Stimulated activated CD4-positive, alpha-beta T cell treated with anti-CD3 and anti-CD28 coated beads, TNF-alpha, amount 100 ng/mL, for 4 hours (primary cell): ENCODE results near the gene PLEKHO2.

Experiments used
- DNase-seq, 3 experiments: peaks; one replicate each; pipeline ENCODE4 v3.0.0-alpha.2; 2020; ENCODE audit warnings: low read depth in 3 of 3

The PLEKHO2 gene

DNA sequence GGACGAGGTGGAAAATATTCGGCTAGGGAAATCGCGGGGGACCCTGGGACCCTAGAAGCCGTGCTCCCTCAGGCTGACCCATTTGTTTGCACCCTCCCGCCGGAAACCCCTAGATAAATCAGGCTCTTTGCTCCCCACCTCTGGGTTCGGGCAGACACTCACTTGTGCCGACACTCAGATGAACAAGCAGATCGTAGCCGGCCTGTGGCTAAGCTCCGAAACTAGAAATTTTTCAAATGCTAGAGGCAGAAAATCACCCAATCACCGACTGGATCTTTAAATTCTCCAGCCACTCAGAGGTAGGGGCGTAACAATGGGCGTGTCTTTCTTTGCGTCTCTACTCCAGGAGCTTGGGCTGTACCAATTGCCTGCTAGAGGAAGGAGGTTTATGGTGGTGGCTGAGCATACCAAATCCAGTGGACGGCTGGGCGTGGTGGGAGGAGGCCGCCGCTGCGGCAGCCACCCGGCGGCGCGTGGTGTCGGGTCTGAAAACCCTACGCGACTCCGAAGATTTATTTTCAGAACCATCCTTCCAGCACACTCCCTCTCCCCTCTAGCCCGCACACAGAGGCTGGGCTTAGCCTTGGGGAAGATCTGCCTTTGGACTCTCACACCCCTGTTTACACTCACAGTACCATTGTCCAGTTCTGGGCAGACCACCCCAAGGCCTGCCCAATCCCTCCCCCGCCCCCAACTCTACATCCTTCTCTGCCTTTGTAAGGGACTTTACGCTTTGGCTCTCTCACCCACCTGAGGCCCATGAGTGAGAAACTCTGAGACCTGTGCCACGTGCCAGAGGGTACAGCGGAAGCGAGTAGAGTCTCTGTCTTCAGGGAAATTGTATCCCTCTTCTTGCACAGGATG, 16.1 kb upstream of the PLEKHO2 start, which contains the start of gene PIF1:
Gene PIF1, minus strand, starts transcription at position 217 of the 864 bp plus-strand sequence. CDS start 1,312 bp downstream, outside the sequence.
- peak; percentile 47 to 77 (median 67) for DNase-seq

DNA sequence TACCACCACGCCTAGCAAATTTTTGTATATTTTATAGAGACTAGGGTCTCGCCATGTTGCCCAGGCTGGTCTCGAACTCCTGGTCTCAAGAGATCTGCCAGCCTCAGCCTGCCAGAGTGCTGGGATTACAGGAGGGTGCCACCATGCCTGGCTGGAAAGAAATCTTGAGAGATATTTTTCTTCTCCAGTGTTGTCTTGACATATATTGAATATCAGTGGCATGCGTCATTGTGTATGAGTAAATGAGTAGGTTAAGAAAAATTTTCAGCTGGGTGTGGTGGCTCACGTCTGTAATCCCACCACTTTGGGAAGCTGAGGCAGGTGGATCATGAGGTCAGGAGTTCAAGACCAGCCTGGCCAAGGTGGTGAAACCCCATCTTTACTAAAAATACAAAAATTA, 12.7 kb upstream of the PLEKHO2 start:
- no peak for DNase-seq

DNA sequence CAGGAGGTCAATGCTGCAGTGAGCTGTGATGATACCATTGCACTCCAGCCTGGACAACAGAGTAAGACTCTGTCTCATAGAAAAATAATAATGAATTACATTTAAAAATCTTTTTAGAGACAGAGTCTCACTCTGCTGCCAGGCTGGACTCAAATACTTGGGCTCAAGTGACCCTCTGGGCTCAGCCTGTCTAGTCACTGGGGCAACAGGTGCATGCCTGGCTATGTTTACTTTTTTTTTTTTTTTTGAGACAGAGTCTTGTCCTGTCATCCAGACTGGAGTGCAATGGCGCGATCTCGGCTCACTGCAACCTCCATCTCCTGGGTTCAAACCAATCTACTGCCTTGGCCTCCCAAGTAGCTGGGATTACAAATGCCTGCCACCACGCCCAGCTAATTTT, 8.0 kb upstream of the PLEKHO2 start:
- no peak for DNase-seq

DNA sequence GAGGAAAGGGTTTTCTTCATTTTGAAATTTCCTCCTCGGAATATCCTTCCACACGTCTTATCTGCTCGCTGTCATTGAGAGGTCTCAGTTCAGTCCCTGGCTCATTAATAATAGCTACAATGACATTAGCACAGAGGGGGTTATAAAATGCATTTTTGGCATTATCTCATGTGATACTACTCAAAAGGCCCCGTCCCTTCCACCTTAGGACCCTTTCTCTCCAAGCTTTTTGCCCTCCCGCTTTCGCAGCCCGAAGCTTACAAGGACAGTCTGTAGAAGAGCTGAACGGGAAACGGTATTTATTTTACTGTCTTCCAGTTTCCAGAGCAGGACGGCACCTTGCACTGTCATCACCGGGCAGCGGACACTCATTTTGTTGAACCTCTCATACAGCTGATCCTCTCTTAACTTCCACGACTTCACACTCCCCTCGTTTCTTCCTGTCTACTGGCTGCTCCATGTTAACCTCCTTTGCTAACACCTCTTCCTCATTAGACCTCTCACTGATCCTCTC, 5.6 kb upstream of the PLEKHO2 start:
- no peak for DNase-seq

DNA sequence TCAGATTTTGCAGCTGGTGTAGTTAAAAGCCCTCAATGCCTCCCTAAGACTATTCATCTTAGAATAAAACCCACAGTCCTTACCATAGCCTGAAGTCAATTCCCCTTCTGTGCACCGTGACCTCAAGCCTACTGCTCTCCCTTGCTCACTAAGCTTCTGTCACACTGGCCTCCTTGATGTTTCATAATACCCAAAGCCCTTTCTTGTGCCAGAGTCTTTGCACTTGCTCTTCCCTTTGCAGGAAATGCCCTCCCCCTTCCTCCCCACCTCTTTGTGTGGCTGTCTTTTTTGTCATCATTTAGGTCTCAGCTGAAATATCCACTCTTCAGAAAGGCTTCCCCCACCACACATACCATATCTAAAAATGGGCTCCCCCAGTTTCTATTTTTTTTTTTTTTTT, 4.2 kb upstream of the PLEKHO2 start:
- DNase-seq: no peak

DNA sequence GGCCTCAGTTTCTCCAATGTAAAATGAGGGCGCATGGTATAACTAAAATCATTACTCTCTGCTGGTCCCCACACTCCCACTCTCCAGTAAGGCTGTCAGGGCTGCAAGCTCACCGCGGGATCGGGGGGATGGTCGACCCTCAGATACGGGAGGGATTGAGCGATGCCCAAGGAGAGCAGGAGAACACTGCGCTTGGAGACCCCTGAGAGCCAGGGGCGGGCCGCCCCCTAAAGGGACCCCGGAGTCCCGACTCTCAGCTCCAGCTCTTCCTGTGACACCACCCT, 713 bp upstream of the PLEKHO2 start:
- DNase-seq: no peak

DNA sequence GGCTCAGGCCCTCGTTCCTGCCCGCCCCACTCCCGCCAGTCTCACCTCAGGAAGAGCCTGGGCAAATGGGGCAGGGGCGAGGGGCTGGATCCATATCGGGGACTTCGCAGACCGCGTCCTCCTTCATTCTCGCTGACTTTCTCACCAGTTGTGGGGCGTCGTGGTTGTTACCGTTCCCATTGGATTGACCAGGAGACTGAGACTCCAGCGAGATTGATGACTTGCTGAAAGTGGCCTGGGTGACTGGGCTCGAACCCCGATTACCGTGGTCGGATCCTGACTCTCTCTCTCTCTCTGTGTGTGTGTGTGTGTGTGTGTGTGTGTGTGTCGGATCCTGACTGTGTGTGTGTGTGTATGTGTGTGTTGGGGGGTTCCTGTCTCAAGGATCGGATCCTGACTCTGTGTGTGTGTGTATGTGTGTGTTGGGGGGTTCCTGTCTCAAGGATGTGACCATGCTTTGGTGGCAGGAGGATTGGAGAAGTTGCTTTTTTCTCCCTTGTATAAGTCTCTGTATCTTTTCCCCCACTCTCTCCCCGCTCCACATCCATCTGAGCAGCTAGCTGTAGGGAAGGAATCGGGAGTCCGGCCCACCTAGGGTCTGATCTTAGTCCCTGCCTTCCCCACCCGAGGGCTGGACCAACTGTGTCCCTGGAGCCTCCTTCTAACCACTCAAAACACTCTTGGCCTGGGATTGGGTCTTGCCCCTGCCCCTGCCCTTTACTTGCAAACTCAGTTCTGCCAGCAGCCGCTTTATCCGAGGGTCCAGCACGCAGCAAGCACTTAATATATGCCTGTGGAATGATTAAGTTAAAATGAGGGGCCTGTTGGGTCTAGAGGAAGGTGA, 603 bp downstream of the PLEKHO2 start:
- DNase-seq: no peak

DNA sequence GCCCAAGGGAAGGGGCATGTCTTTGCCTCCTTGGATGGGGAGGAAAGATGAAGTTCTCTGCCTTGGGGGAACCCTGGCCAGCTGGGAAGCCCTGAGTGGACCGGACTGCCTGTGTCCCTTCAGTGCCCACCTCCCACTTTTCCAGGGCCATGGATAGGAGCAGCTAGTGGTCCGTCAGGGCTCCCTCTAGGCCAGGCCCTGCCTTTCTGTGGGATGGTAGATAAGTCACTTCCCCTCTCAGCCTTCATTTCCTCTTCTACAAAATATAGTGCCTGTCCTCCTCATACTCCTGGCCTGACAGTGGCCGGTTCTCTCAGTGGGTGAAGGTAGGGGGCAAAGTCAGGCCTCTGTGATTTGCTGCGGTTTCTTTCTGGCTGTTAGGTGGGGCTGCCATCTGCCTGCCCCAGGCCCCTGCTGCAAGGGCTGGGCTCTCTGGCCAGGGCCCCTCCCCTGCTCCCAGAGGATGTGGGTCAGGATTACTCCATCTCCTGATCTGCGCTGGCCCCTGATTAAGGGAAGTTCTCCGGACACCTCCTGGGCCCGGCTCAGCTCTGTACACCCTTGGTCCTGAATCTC, 1.4 kb downstream of the PLEKHO2 start:
- no peak for DNase-seq

DNA sequence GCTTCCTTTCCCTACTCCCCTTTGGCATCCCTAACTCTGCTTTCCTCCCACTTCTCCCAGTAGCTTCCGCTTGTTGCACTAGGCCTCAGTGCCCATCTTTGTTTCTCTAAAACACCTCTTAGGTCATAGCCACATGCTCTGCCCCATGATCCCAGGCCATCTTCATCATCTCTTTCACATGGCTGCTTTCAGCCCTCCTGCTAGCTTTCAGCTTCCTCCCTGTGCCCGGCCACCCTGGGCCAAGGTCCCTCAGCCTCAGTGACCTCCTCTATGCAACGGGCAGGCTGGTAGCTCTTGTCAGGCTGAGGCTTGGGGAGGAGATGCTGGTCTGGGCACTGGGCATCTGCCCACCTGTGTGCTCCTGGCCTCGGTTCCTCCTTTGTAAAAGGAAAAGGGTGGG, 2.3 kb downstream of the PLEKHO2 start:
- no peak for DNase-seq

DNA sequence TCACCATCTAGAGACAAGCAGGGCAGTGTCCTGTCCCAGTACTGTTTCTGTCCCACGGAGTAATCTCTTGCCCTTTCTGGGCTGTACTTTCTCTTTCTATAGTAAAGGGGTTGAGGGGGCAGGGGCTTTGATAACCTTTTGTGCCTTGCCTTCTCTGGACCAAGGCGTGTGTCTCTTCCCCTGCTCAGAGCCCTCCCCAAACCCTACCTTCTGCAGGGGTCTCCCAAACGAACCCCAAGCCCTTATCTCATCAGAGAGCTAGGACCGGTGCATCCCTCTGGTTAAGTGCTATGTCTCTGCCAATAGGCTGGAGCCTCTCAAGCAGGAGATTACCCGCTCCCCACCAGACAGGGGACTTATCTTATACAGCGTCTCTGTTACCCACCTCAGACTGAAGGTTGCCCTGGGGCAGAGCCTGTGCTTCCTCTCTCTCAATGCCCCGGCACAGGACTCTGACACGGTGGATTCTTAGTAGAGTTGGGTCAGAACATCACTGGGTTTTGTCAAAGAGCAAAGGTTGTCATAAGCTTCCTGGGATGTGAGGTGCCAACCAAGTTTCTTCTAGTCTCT, 2.9 kb downstream of the PLEKHO2 start:
- no peak for DNase-seq

DNA sequence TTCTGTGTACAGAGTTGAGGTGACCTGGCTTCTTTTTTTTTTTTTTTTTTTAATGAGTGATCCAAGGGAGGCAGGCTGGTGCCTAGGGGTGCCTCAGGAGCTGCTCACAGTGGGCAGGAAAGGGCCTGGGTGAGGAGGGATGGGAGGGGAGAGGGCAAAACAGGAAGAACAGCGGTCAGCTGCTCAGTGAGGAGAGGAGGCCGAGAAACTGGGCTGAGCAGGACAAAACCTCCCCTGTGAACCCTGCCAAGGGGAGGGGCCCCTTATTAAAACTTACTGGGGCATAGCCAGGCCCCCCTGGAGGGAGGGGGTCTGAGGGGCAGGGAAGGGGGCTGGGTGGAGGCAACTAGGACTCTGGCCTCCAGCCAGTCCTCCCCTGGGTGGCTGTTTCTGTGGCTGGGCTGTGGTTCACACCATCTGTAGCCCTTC, 3.5 kb downstream of the PLEKHO2 start:
- no peak for DNase-seq

DNA sequence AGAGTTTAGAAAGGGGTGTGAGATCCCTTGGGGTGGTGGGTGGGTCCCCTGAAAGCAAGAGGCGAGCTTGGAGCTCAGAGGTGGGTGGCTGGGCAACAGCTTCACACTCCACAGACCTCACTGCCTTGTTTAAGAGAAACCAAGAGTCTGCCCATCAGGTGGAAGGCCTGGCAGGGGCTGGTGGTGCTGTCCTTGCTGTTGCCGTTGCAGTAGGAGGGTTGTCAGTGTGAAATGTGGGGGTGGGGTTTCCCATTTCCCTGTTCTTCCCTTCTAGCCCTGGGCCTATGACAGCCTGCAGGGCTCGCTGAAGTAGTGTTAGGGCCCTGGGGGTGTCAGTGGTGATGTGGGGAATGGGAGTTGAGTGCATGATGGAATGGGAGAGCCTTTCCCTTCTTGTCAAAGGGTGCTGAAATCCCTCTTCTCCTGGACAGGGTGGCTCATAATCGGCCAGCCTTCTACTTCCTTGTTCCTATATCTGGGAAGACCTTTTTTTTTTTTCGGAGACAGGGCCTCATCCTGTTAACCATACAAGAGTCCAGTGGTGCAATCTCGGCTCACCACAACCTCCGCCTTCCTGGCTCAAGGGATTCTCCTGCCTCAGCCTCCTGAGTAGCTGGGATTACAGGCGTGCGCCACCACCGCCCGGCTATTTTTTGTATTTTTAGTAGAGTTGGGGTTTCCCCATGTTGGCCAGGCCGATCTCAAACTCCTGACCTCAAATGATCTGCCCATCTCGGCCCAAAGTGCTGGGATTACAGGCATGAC, 4.3 kb downstream of the PLEKHO2 start:
- DNase-seq: no peak

DNA sequence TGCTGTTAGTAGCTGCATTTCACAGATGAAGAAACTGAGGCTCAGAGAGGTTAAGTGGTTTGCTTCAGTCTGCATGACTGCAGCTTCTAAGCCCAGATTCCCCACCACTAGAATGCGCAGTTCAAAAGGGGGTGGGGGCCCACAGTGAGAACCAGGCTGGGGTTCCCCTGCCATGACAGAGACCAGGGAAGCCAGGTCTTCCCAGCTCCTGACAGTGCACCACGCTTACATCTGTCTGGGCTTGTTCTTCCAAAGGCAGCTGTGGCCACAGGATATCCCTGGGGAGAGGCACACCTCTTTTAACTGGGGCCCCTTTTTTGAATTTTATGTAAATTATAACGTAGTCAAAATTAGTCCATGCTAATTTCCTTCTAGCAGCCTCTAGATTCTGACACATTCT, 5.3 kb downstream of the PLEKHO2 start:
- DNase-seq: no peak

DNA sequence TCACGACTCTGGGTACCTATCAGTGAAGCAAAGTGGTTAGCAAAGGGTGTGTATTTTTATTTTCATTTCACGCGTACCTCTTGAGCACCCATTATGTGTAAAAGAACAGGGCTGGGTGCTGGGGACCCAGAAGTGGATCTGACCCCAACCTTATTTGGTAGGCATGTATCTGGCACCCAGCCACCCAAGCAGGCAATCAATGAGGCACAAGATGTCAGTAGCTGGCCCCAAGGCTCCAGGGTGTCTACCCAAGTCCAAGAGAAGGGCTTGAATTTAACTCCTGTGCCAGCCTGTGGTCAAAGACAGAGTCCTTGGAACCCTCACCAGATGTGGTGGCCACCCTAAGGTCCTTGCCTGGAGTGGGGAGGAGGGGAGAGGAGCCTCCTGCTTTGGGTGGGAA, 5.7 kb downstream of the PLEKHO2 start:
- no peak for DNase-seq

DNA sequence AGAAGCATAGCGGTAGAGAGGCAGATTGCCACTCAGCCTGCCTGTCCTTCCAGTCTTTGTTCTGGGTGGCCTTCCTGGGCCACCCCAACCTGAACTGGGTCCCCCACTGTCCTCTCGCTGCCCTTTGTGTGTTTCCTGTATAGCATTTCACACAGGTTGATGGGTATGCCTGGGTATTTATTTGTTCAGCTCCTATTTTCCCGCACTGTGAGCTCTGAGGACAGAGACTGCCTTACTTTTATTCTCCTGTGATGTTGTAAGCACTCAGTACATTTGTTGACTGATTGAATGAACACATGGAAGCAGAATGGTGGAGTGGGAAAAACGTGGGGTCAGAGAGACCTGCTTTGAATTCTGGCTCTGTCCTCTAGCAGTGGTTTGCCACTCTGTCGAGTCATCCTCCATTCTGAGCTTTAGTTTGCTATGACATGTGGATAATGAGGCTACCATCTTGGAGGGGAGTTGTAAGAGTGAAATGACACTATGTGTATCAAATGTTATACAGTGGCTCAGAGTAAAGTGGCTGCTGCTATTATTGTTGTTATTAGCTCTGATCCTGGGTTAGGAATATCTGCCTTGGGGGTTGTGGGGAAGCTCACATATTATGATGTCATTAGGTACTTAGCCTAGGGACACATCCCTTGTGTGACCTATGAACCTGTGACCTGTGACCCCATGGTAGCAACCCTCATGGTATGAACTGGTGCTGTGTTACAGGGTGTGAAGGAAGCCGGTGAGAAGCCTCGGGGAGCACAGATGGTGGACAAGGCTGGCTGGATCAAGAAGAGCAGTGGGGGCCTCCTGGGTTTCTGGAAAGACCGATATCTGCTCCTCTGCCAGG, 6.4 kb downstream of the PLEKHO2 start:
- DNase-seq: no peak

DNA sequence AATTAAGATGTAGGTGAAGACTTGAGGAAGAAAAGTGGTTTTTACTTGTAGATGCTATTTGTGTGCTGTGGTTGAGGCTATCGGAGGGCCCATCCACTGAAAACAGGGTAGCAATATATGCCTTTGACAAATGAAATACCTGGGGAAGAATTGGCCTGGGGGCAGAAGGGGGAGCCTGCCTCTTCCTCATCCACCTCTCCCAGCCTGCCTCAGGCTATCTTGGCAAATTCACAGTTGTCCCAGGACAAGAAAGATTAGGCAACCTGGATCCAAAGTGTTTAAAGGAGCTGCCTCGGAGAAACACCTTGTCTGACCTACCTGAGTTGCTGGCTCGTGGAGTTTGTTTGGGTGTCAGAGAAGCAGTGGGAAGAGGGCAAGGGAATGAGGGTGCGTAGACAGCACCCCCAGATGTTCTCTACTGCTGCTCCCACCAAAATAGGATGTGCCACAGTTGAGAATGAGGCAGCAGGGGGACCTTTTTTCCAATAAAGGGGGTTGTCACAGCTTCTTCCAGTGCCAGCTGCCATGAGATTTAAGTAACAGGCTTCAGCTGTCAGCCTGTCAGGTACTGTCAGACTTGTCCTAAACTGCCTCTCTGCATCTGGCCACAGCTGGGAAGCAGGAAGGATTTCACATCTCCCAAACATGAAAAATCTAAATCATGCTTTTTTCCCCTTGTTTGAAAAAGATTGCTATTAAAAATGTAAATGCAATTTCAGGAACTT, 9.2 kb downstream of the PLEKHO2 start:
- no peak for DNase-seq

DNA sequence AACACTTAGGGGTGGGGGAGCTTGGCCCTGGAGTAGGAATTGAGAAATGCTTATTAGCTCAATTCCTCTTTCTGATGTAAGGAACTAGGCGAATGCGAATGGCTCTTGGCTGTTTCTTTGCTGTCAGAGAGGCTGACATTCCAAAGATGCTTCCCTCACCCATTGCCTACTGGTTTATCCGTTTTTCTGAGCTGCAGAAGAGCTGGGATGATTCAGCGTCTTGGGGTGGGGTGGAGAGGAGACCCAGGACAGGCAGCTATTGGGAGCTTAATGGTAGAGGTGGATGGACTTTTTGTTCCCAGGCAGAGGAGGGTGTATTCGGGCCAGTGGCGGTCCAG, 9.8 kb downstream of the PLEKHO2 start:
- no peak for DNase-seq

DNA sequence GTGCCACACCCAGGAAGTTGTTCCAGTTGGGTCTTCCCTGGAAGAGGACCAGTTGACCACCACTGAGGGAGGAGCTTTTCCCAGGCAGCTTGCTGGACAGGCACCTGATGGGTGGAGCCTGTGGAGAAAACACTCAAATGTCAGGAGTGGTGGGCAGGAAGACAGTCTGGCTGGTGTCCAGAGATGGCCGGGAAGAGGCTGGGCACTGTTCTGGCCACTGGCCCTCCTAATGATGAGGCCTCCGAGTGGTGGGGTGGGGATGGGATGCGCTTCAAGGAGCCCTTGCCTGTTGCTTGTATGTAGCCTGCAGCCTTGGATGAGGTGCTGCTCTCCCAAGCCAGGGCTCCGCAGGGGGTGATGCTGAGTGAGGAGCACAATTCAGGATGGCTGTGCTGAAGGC, 12.3 kb downstream of the PLEKHO2 start:
- DNase-seq: no peak

DNA sequence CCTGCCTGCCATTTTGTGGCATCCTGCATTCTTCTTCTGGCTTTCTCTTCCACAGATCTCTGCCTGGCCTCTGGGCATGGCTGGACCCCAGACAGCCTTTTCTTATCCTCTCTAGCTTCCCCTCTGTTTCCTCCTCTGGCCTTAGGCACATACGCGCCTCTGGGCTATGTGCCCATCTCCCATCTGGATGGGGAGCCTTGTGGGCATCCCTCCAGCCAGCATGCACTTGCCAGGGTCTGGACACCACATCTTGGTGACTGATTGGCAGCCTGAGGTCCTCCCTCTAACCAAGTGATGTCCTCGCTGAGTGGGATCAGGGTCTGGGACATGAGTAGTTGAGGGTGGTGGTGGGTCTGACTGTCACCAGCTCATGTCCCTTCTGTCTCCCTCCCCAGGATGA, 12.8 kb downstream of the PLEKHO2 start:
- no peak for DNase-seq
